Fibroblast of skin of left biceps (primary cell): ENCODE results near the gene MFAP4.

Experiments used
- DNase-seq, 2 experiments: peaks; one replicate each; pipeline ENCODE4 v3.0.0-alpha.2; 2013; ENCODE audit warnings: low read depth in 2 of 2

Gene MFAP4, protein sequence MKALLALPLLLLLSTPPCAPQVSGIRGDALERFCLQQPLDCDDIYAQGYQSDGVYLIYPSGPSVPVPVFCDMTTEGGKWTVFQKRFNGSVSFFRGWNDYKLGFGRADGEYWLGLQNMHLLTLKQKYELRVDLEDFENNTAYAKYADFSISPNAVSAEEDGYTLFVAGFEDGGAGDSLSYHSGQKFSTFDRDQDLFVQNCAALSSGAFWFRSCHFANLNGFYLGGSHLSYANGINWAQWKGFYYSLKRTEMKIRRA

DNA sequence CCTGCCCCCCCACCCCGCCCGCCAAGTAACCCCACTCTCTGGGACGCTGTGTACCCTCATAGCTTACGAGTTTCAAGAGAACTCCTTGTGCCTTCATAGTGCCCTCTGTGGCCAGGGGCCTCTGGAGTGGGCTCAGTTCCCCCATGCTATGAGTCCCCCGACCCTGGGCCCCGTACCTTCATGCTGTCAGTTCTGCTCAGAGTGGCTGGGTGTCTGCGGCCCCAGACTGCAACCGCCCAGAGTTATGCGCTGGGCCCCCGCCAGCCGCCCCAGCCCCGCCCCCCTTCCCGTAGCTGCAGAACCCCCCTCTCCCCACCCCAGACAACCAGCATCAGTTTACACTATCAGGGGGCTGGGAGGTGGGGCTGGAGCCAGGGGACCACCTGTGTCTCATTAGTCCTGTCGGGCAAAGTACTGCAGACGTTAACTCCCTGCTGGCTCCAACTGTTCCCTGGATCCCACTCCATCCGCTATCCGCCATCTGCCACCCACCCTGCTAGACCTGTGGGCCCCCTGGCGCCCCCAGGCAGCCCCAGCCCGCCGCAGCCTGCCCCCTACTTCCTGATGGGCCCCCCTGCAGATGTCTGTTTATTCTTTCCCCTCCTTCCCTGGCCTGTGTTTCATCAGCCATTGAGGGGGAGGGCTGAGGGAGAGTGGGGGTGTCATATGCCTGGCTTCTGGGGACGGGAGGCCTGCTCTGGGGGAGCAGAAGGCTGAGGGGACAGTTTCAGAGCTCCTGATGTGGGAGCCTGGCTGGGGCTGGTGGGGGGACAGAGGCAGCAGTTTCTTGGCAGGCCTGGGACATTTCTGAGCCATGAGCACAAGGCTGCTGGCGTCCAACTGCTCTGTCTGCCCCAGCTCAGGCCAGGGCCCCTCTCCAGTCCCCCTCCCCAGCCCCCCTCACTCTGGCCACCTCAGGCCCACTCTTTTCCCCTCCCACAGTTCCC, at the start of gene MFAP4:
TSS of gene MFAP4 (minus strand) at position 217 of the 947 bp plus-strand sequence. CDS start at position 182, 35 bp downstream.
- DNase-seq, result peak; percentile 97

DNA sequence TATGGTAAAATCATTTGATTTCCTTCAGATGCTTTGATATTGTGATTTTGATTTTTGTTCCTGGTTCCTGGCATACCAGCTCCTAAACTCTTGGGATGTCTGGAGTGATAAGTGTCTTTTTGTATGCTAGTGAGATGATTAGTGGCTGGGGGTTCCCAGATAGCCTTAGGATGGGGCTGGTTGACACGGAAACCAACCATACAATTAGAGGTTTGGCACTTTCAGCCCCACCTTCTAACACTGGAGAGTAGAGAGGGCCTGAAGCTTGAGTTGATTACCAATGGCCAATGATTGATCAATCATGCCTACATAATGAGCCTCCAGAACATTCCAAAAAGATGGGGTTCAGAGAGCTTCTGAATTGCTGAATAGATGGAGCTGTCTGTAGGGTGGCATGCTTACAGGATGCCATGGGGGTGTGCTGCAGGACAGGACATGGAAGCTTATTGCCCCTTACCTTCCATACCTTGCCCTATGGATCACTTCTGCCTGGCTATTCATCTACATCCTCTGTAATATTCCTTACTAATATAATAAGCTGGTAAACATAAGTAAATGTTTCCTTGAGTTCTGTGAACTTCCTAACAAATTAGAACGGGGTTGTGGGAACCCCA, 46.8 kb upstream of the MFAP4 start:
- no peak for DNase-seq

DNA sequence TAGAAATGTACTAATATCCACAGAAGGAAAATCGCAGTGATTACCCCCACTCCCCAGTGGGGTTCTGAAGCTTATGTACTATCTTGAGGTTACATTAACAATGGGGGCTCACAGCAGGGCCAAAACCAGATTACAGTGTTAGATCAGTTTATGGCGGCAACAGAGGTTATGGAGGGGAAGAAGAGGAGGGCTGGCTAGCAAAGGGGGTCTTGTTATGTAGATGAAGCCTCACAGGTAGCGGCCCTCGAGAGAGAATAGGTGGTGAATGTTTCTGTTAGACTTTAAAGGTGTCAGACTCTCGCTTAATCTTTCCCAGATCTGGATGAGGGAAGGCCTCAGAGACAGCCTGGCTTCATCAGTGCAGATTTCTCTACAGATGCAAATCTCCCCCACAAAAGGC, 46.3 kb upstream of the MFAP4 start:
- no peak for DNase-seq

DNA sequence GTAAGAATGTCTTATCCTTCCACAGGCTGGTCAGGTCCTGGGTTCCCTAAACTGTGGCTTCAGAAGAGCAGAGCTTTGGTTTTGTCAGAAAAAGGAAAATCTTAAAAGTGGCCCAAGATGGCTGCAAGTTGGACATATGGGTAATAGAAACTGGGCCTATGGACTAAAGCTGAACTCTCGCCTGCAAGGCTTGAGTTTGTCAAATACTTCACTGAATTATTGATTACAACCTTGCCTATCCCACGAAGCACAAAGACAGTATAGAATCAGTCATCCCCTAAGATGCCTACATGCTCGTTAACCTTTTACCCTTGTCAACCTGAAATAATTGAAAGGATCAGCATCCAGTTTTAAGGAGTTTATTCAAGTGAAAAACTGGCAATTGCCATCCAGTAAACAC, 44.7 kb upstream of the MFAP4 start:
- no peak for DNase-seq

DNA sequence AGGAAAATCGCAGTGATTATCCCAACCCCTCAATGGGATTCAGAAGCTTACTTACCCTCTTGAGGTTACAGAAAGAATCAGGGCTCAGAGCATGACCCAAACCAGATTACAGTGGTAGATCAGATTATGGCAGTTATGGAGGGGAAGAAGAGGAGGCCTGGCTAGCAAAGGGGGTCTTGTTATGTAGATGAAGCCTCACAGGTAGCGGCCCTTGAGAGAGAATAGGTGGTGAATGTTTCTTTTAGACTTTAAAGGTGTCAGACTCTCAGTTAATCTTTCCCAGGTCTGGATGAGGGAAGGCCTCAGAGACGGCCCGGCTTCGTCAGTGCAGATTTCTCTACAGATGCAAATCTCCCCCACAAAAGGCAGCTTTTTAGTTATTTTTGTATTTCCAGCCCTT, 39.6 kb upstream of the MFAP4 start:
- no peak for DNase-seq

DNA sequence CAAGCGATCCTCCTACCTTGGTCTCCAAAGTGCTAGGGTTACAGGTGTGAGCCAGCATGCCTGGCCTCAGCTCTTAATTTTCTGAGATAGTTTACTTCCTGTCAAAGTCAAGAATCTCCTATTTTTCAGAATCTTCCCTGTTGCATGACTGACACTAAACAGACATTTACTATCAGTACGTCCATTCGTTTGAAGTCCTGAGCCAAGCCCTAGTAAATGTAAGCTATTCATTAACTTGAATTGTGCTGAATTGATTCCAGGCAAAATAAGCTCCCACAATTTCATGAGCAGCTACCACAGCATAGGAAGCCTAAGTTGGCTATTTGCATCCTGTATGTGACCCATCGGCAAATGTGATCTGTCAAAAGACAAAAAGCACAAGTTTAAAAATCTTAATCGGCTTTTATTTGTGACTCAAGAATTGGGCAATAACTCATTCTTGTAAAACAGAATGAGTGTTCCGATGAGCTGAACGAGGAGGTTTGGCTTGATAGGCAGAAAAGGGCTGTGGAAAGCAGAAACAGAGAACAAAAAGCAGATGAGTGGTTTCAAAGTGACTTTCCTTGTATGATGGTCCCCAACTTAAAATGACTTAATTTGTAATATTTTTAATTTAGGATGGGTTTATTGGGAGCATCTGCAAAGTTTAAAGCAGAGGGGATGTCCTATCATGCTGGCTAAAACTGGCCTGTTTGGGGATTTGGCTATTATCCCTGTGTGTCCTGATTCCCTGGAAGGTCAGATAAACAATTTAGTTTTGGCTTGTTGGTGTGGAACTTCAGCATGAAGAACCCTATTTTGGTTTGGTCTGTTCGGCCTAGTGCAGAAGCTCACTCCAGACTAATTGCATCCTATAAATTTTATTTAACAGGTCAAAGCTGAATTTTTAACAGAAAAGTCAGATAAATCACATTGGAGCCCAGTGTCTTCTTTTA, 38.2 kb upstream of the MFAP4 start:
- no peak for DNase-seq

DNA sequence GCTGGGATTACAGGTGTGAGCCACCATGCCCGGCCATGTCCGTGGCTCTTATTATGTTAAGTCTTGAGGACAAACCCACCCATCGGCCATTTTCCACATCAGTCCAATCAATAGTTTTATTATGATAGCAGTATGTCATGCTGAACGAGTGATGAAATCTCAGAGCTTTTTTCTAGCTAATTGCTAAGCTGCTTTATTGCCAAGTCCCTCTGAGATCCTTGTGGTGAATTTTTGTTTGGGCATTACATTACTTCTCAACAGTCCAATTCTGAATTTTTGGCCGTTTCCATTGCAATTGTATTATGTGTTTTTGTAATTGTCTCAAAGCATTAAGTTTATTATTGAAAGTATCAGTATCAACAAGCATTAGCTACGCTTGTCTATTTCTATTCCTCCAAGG, 34.9 kb upstream of the MFAP4 start:
- no peak for DNase-seq

DNA sequence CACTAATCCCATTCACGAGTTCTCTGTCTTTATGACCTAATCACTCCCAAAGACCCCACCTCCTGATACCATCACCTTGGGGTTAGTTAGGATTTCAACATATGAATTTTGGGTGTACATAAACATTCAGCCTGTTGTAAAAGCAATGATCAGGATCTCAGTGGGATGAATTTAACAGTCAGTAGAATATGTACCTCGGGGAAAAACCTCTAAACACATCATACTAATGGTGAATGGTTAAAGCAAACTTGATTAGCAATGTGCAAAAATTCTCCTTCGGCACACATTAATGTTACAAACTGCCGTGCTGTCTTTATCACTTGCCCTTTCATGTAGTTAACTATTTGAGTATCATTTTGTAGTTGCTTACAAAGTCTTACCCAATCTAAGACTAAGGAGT, 34.2 kb upstream of the MFAP4 start:
- DNase-seq, result no peak

DNA sequence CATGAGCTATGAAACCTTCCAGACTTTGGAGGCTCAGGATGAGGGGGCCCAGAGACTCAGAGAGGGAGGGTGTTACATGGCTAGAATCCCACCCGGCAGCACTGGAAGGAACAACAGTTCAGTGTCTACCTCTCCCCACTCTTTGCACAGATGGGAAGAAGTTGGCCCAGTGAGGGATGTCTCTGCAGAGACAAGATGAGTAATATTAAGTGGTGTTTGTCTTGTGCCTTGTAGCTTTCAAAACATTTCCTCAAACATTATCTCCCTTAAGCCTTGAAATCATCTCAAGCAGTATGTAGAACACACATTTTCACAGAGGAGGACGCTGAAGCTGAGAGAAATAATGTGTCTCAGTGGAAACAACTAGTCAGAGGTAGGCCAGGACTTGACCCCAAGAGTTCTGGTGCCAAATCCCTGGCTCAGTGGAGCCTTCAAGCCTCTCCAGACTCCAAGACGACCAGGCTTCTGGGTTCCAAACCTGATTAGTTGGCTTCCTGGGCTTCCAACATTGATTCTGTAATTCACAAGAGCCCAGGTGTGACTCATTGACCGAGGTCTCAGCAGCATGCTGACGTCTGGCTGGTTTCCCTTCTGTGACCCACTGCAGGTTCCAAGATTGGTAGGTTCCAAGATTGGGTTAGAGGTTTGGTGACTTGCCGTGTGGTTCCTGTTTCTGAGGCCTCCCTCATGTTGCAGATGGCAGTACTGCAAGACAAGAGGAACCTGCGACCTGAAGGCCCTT, 31.4 kb upstream of the MFAP4 start:
- no peak for DNase-seq

DNA sequence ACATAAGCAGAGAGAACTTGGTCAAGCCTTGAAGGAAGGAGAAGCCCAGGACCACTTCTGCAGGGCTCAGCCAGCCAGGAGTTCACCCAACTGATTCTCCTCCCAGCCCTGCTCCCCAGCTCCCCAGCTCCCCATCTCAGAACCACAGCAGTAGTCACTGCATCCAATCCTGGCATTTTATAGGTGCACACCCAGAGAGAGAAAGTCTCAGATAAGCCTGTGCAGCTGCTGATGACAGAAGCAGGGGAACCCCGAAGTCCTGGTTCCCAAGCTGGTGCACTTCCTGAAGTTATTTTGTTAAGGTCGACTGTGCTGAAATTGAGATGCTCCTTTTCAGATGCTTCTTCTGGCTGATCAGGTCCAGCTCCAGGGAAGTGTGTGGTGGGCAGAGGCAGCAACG, 30.6 kb upstream of the MFAP4 start:
- DNase-seq, result no peak

DNA sequence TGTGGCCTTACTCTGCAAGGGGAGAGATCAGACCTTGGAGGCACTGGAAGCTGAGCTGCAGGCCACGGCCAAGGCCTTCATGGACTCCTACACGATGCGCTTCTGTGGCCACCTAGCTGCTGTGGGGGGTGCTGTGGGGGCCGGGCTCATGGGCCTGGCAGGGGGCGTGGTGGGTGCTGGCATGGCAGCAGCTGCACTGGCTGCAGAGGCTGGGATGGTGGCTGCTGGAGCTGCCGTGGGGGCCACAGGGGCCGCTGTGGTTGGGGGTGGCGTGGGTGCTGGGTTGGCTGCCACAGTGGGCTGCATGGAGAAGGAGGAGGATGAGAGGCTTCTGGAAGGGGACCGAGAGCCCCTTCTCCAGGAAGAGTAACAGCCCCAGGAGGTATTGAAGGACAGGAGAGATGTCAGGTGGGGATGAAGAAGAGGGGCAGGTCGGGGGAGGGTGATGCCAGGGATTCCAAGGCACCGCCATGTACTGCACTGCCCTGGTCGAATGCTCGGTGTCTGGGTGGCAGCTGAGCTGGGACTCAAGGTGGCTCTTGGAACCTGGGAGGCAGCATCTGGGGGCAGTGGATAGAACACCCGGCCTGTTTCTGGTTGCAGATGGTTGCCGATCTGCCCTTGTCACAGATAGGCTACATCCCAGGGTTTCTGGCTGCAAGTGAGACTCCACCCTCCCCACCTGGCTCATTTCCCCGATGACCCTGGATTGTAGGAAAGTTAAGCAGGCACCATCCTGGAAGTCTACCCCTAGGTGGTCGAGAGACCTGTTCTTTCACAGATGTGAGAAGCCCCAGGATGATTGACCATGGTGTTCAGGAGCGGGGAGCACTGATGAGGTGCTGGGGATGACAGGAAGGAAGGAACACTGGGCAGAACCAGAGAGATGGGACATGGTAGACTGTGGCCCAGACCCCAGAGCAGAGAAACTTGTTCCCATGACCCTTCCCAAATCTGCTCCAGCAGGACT, 29.1 kb upstream of the MFAP4 start:
- DNase-seq, result no peak

DNA sequence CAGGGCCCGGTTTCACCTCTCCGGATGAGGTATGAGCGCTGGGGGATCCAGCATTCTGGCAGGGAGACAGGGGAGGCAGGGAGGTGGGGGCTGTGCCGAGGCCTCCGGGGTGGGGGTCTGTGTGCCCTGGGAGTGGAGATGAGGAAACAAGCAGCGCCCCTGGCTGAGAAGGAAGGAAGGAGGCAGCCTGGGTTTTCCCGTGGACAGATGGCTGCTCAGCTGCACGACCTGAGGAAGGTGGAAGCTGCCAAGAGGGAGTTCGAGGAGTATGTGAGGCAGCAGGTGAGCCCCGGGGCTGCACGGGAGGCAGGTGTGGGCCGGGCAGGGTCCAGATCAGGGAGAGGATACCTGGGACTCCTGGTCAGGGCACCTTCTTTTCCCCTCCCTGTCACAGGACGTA, 28.3 kb upstream of the MFAP4 start:
- no peak for DNase-seq

DNA sequence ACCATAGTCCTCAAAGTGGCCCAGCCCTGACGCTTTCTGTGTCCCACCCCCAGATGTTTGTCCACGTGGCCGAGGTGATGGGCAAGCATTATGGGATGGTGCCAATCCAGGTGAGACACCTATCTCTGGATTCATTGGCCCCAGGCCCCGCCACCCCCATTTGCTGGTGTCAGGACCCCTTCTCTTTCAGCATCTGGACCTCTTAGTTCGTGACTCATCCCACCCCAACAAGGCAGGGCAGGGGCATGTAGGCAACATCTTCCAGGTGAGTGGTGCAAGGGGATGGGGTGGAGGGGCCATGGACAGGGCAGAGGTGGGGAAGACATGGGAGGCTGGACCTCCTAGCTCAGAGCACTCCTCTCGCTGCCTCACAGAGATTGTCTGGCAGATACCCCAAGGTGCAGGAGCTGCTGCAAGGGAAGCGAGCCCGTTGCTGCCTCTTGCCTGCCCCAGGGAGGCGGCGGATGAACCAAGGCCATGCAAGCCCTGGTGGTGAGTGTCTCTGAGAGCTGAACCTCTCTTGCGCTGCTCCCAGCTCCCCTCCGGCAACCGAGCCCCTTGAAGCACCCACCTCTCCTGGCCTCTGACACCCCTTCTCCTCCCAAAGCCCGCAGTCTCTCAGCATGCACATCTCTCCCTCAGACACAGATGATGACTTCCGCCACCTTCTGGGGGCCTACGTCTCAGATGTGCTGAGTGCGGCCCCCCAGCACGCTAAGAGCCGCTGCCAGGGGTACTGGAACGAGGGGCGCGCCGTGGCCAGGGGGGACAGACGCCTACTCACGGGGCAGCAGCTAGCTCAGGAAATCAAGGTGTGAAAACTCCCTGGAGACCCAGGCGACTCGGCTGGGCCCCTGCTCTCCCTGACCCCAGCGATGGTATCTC, 27.6 kb upstream of the MFAP4 start:
- no peak for DNase-seq

DNA sequence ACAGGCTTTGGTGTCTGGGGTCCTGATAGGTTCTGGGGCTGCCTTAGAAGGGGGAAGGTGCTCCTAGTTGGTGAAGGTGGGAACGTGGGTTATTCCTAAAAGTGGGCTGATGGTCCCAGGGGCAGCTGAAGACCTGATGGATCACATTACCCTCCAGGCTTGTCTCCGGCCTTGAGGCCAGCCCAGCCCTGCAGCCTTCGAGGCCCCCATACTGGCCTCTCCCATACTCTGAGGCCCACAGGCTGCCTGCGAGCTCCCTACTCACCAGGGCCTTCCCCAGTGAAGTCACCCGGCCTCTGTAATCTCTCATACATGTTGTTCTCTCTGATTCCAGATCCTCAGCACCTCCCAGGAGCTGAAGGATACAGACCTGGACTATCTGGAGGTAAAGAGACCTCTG, 26.8 kb upstream of the MFAP4 start:
- DNase-seq, result no peak

DNA sequence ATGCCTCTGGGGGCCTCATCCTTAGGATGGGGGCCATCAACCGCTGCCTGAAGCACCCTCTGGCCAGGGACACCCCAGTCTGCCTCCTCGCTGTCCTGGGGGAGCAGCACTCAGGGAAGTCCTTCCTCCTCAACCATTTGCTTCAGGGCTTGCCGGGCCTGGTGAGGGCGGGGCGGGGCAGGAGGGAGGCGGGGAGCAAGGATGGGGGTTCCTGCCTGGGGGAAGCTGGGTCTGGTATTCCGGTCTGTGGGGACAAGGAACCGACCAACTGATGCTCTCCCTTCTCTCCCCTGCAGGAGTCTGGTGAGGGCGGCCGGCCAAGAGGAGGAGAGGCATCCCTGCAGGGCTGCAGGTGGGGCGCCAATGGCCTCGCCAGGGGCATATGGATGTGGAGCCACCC, 26.0 kb upstream of the MFAP4 start:
- no peak for DNase-seq

DNA sequence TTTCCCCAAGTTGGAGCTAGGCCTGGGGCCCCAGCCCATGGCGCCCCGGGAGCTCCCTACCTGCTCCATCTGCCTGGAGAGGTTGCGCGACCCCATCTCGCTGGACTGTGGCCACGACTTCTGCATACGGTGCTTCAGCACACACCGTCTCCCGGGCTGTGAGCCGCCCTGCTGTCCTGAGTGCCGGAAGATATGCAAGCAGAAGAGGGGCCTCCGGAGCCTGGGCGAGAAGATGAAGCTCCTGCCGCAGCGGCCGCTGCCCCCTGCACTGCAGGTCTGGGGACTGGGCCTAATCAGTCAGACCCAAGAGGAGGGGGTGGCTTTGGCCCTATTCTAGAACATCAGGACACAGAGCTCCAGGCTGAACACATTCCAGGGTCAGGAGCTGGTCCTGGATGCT, 25.5 kb upstream of the MFAP4 start:
- no peak for DNase-seq

DNA sequence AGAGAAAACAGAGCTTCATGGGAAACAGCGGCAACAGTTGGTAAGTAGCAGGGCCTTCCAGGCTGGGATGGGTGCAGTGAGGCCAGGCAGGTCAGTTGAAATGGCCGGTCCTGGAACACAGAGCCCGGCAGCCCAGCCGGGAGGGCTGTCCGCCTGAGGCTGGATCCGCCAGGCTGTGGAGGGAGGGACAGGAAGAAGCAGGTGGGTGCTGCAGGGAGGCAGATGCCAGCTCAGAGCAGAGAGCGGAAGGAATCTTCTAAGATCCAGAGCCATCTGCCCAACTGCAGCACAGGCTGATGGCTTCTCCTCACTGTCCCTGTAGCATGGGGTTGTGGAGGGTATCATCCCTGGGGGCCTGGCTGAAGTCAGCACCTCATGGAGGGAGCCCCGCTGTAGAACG, 24.6 kb upstream of the MFAP4 start:
- DNase-seq, result no peak

DNA sequence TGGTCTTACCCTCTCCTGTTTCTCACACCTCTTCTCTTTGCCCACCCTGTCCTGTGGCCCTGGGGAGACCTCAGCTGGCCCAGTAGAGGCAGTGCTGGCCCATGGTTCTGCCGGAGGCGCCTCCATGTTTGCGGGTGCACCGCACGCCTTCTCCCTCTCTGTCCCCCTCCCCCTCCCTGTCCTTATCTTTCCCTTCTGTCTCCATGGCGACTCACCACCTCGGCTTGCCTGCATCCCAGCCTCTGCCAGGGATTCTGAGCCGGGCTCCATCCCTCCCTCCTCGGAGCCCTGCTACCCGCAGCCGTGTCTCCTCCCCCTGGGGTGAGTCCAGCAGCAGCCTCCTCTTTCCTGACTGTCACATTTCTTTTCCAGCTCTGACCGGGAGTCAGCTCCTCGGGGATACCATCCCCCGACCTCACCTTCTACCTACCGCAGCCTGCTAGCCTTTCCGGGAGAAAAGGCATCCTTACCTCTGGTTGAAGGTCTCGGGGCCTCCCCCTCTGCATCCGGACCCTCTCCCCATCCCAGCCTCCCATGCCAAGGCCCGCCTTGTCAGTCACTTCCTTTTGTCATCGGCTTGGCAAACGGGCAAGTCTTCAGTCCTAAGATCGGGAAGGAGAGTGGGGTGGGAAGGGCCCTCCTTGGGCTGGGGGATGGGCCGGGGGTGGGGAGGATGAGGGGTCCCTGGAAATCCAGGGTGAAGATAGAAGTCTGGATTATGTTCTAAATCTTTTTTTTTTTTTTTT, 24.1 kb upstream of the MFAP4 start, which contains the start of gene RNF112:
TSS of gene RNF112 (plus strand) at position 358 of the 746 bp plus-strand sequence. CDS start at position 535, 177 bp downstream.
- no peak for DNase-seq
